BLaER1 (cell line): Measurements from ENCODE around the gene RASGRP3.

ENCODE experiments used
- H3K27ac ChIP-seq: shearing (Covaris generic); formaldehyde crosslinking; 2 replicates; pipeline ENCODE4 v1.8.1; 2022
- H3K27me3 ChIP-seq: shearing (Covaris generic); formaldehyde crosslinking; 2 replicates; pipeline ENCODE4 v1.8.1; 2022
- H3K36me3 ChIP-seq: shearing (Covaris generic); formaldehyde crosslinking; 2 replicates; pipeline ENCODE4 v1.8.1; 2022
- H3K4me1 ChIP-seq: shearing (Covaris generic); formaldehyde crosslinking; 2 replicates; pipeline ENCODE4 v1.8.1; 2022
- H3K4me2 ChIP-seq: shearing (Covaris generic); formaldehyde crosslinking; 2 replicates; pipeline ENCODE4 v1.8.1; 2022
- H3K4me3 ChIP-seq: shearing (Covaris generic); formaldehyde crosslinking; 2 replicates; pipeline ENCODE4 v1.8.1; 2022
- H3K9ac ChIP-seq: shearing (Covaris generic); formaldehyde crosslinking; 2 replicates; pipeline ENCODE4 v1.8.1; 2022
- H3K9me3 ChIP-seq: shearing (Covaris generic); formaldehyde crosslinking; 2 replicates; pipeline ENCODE4 v1.8.1; 2022
- H4K20me1 ChIP-seq: shearing (Covaris generic); formaldehyde crosslinking; 2 replicates; pipeline ENCODE4 v1.8.1; 2022
- Cebpa-rat ChIP-seq: shearing (Covaris generic); IDR thresholded peaks from 2 replicates; pipeline ENCODE4 v1.8.1; 2022

The RASGRP3 gene

GRCh38 chr2:33573657-33574056 lies 97.2 kb downstream of the RASGRP3 start:
- H3K4me2 ChIP-seq, result no peak overlapping the region
- no peak overlapping the region for H3K27ac ChIP-seq
- H3K27me3 ChIP-seq, result no peaks in the 10 kb centered on the region
- no peaks in the 10 kb centered on the region for H3K4me1 ChIP-seq
- TF ChIP-seq Cebpa-rat, result no peak
- no peaks in the 10 kb centered on the region for H4K20me1 ChIP-seq
- no peak overlapping the region for H3K9ac ChIP-seq
- H3K9me3 ChIP-seq, result no peaks in the 10 kb centered on the region
- H3K36me3 ChIP-seq, result no peaks in the 10 kb centered on the region
- no peak overlapping the region for H3K4me3 ChIP-seq

GRCh38 chr2:33577084-33577483 lies 100.6 kb downstream of the RASGRP3 start:
- Histone ChIP-seq H3K27ac (no peak overlapping the region), H3K4me2 (no peak overlapping the region), H3K27me3 (no peaks in the 10 kb centered on the region), H3K36me3 (no peaks in the 10 kb centered on the region), H4K20me1 (no peaks in the 10 kb centered on the region), H3K4me3 (no peak overlapping the region), H3K4me1 (no peaks in the 10 kb centered on the region), H3K9me3 (no peaks in the 10 kb centered on the region), H3K9ac (no peak overlapping the region)
- TF ChIP-seq Cebpa-rat, result no peak

GRCh38 chr2:33577668-33578067 lies 101.2 kb downstream of the RASGRP3 start:
- no peak overlapping the region for H3K27ac ChIP-seq
- H3K27me3 ChIP-seq, result no peaks in the 10 kb centered on the region
- TF ChIP-seq Cebpa-rat, result no peak
- no peak overlapping the region for H3K9ac ChIP-seq
- no peaks in the 10 kb centered on the region for H3K9me3 ChIP-seq
- H3K4me3 ChIP-seq, result no peak overlapping the region
- H3K4me1 ChIP-seq, result no peaks in the 10 kb centered on the region
- H3K4me2 ChIP-seq, result no peak overlapping the region
- H3K36me3 ChIP-seq, result no peaks in the 10 kb centered on the region
- no peaks in the 10 kb centered on the region for H4K20me1 ChIP-seq

GRCh38 chr2:33579227-33579626 lies 102.8 kb downstream of the RASGRP3 start:
- no peaks in the 10 kb centered on the region for H4K20me1 ChIP-seq
- no peak overlapping the region for H3K9ac ChIP-seq
- H3K4me2 ChIP-seq, result no peak overlapping the region
- H3K9me3 ChIP-seq, result no peaks in the 10 kb centered on the region
- no peak overlapping the region for H3K4me3 ChIP-seq
- no peaks in the 10 kb centered on the region for H3K27me3 ChIP-seq
- TF ChIP-seq Cebpa-rat, result no peak
- H3K4me1 ChIP-seq, result no peaks in the 10 kb centered on the region
- H3K27ac ChIP-seq, result no peak overlapping the region
- peaks cover 6% of the 10 kb centered on the region; the same call in 1 of the 2 replicates for H3K36me3 ChIP-seq

- Histone ChIP-seq H3K36me3 (peaks cover 29% of the 10 kb centered on the region), H3K27me3 (no peaks in the 10 kb centered on the region), H3K9ac (no peak overlapping the region), H4K20me1 (no peaks in the 10 kb centered on the region), H3K27ac (no peak overlapping the region), H3K4me1 (no peaks in the 10 kb centered on the region), H3K9me3 (no peaks in the 10 kb centered on the region), H3K4me3 (no peak overlapping the region), H3K4me2 (no peak overlapping the region)
- no peak for TF ChIP-seq Cebpa-rat
These were observed 105.4 kb downstream of the RASGRP3 start for GRCh38 chr2:33581872-33582271.

- no peak for TF ChIP-seq Cebpa-rat
- no peak overlapping the region for H3K9ac ChIP-seq
- H3K36me3 ChIP-seq, result peaks cover 42% of the 10 kb centered on the region
- H3K27me3 ChIP-seq, result no peaks in the 10 kb centered on the region
- H3K4me3 ChIP-seq, result no peak overlapping the region
- no peaks in the 10 kb centered on the region for H4K20me1 ChIP-seq
- no peak overlapping the region for H3K4me2 ChIP-seq
- no peaks in the 10 kb centered on the region for H3K9me3 ChIP-seq
- no peaks in the 10 kb centered on the region for H3K4me1 ChIP-seq
- no peak overlapping the region for H3K27ac ChIP-seq
These were observed 106.9 kb downstream of the RASGRP3 start for GRCh38 chr2:33583194-33583938.

GRCh38 chr2:33586766-33587165 lies 110.3 kb downstream of the RASGRP3 start:
- no peaks in the 10 kb centered on the region for H3K9me3 ChIP-seq
- H3K36me3 ChIP-seq, result peaks cover 65% of the 10 kb centered on the region
- no peak for TF ChIP-seq Cebpa-rat
- H3K27me3 ChIP-seq, result no peaks in the 10 kb centered on the region
- H3K9ac ChIP-seq, result no peak overlapping the region
- no peak overlapping the region for H3K4me2 ChIP-seq
- 0 out of 2 replicates have a peak, but pooled peaks cover 6% of the 10 kb centered on the region for H4K20me1 ChIP-seq
- no peak overlapping the region for H3K27ac ChIP-seq
- no peak overlapping the region for H3K4me3 ChIP-seq
- H3K4me1 ChIP-seq, result no peaks in the 10 kb centered on the region

- Histone ChIP-seq H3K9ac (no peak overlapping the region), H3K4me3 (no peak overlapping the region), H3K4me1 (no peaks in the 10 kb centered on the region), H3K27ac (no peak overlapping the region), H3K9me3 (no peaks in the 10 kb centered on the region), H3K27me3 (no peaks in the 10 kb centered on the region), H3K36me3 (peaks cover 80% of the 10 kb centered on the region), H3K4me2 (no peak overlapping the region), H4K20me1 (peaks cover 13% of the 10 kb centered on the region; the same call in 1 of the 2 replicates)
- TF ChIP-seq Cebpa-rat, result no peak
These were observed 111.8 kb downstream of the RASGRP3 start for GRCh38 chr2:33588232-33588631.

GRCh38 chr2:33589444-33589843 lies 113.0 kb downstream of the RASGRP3 start:
- TF ChIP-seq Cebpa-rat, result no peak
- peaks cover 83% of the 10 kb centered on the region for H3K36me3 ChIP-seq
- H3K9me3 ChIP-seq, result no peaks in the 10 kb centered on the region
- no peaks in the 10 kb centered on the region for H3K4me1 ChIP-seq
- H4K20me1 ChIP-seq, result peaks cover 21% of the 10 kb centered on the region; the same call in 1 of the 2 replicates
- no peak overlapping the region for H3K9ac ChIP-seq
- H3K4me3 ChIP-seq, result no peak overlapping the region
- no peaks in the 10 kb centered on the region for H3K27me3 ChIP-seq
- H3K27ac ChIP-seq, result no peak overlapping the region
- no peak overlapping the region for H3K4me2 ChIP-seq

GRCh38 chr2:33595385-33595784 lies 118.9 kb downstream of the RASGRP3 start:
- H3K4me2 ChIP-seq, result no peak overlapping the region
- H4K20me1 ChIP-seq, result peaks cover 29% of the 10 kb centered on the region
- H3K27me3 ChIP-seq, result no peaks in the 10 kb centered on the region
- H3K9ac ChIP-seq, result no peak overlapping the region
- peaks cover 43% of the 10 kb centered on the region for H3K36me3 ChIP-seq
- H3K9me3 ChIP-seq, result no peaks in the 10 kb centered on the region
- no peak overlapping the region for H3K4me3 ChIP-seq
- H3K4me1 ChIP-seq, result peaks cover 32% of the 10 kb centered on the region
- no peak overlapping the region for H3K27ac ChIP-seq
- TF ChIP-seq Cebpa-rat, result no peak
